HG03575 (cell line): ENCODE results near the gene PLCE1.

Experiments used
- ATAC-seq: cut with Tn5 transposase; IDR thresholded peaks from one replicate; pipeline ENCODE4 v1.9.1; 2021; ENCODE audit not compliant: unreplicated experiment, insufficient number of reproducible peaks, low FRiP score; ENCODE audit errors: extremely low read depth

PLCE1 gene

GRCh38 chr10:94013331-94013760, 19.6 kb downstream of the PLCE1 start:
- no peak for ATAC-seq

DNA sequence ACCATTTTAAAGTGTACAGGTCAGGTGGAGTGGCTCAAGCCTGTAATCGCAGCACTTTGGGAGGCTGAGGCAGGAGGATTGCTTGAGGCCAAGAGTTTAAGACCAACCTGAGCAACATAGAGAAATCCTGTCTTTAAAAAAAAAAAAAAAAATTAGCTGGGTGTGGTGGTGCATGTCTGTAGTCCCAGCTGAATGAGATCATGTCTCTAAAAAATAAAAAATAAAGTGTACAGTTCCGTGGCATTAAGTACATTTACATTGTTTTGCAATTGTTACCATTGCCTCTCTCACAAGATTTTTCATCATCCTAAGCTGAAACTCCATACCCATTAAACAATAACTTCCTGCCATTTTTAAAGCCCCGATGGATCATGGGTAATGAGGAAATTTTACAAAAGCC, 20.6 kb downstream of the PLCE1 start:
- ATAC-seq = no peak

GRCh38 chr10:94016727-94017714, 23.3 kb downstream of the PLCE1 start:
- ATAC-seq = no peak

DNA sequence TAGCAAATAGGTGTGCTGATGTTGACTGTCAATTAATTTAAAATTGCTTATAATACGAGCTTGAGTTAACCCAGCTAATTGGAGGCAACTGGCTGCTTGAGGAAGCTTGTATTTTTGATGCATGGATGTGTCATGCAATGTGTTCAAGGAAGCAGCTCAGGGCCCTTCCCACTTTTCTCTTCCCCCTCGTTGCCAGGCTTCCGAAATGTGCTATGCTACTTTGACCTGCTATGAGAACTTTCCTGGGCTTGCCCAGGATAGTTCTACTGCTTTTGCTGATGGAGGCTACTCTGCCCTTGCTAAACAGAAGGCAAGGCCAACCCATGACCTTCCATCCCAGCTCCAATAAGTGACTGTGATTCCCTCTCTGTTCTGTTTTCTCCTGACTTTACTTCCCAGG, 24.4 kb downstream of the PLCE1 start:
- no peak for ATAC-seq

DNA sequence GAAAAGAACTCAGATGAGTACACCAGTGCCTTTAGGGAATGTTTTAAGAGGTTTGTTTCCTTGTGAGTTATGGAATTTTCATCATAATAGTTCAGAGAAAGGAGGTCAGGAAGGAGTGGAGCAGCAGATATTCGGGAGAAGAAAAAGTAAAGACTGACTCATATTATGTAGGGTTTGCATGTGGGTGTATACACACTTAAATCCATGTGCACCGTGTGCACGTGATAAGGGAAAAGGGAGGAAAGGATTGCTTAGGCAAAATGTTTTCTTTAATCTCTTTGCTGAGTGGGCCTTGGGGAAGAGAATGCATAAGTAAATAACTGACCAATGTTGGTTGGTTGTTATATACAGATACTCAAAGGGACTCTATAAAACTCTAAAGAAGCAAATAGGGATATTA, 30.2 kb downstream of the PLCE1 start:
- ATAC-seq = no peak

DNA sequence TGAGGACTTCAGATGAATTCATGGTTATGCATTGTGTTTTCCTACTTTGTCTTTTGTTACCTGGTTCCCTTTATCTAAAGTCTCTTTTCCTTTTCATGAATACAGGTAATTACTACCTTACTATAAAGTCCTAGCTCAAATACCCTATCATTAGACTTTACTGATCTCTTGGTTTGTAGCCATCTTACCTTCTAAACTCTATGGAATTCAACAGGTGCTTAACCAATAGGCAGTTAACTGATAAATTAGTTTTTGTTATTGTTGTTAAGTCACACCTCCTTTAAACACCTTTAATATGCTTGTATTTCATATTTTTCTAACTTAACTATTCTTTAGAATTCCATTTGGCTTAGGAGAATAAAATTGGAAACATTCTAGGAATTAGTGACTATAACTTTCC, 30.7 kb downstream of the PLCE1 start:
- no peak for ATAC-seq

GRCh38 chr10:94025806-94026205, 32.1 kb downstream of the PLCE1 start:
- no peak for ATAC-seq

DNA sequence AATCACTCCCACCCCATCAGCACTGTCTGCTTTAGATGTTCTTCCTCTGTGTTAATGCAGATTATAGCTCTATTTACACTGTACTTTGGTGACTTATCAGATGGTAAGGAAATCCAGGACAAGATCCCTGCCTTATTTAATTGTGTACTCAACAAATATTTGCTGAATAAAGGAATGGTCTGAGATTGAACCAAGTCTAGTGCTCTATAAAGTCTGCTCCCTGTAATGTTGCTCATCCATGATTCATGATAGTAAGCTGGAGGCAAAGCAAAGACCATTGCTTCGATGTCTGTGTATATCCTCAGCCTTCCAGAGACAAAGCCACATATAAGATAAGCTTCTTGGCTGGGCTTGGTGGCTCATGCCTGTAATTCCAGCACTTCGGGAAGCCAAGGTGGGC, 33.5 kb downstream of the PLCE1 start:
- no peak for ATAC-seq

DNA sequence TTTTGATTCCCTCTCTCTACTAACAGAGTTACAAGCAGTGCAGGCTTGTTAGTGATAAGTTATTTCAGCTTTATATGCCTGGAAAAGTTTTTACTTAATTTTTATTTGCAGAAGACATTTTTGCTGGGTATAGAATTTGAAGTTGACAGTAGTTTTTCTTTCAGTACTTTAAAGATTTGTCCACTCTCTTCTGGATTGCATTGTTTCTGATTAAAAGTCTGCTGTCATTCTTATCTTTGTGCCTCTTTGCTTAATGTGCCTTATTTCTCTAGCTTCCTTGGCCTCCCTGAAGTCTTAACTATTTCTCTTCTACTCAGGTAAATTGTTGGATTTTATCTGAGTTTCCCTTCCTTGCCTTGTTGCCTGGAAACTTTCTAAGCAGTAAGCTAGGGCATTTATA, 36.2 kb downstream of the PLCE1 start:
- ATAC-seq = no peak

DNA sequence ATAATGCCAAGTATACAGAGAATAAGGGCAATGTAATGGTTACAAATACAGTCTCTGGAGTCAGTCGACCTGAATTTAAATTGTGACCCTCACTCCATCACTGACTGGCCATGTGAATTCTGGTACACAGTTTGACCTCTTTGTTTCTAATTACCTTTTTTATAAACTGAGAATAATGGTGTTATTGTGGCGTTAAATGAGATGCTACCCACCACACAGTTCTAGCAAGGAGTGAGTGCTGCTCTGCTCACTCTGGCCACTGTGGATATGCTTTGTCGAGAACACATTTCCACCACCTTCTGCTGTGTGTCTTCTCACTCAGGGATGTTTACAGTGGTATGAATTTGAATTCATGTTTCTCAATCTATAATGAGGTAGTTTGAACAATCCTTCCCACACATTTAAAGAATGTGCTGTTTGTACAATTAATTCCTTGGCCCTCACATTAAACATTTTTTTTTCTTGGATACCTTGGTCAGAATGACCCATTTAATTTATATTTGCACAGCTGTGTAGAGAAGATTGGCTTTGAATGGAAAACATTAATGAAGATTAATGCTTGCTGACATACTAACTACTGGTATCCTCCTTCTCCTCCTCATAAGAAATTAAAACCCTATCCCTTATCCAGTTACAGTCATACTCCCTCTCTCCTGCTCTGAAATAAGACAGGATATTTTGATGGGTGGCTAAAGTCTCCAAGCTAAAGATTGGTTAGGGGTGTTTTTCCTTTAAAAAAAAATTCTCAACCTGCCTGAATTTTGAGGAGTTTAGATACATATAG, 42.4 kb downstream of the PLCE1 start:
- no peak for ATAC-seq

DNA sequence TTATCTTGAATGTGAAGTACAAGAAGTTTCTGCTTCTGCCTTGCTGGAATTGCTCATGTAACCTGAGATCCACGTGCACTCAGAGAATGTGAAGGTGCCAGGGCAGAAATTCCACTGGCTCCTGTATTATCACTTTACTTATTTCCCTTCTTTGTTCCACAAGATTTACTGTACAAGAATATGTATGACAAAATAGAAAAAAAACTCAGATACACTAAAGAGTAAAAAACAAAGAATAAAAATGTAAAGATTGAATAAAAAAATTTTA, 43.0 kb downstream of the PLCE1 start:
- ATAC-seq = no peak

- no peak for ATAC-seq
These were observed 43.6 kb downstream of the PLCE1 start for GRCh38 chr10:94037286-94037685.

- ATAC-seq = no peak
These were observed 44.3 kb downstream of the PLCE1 start for GRCh38 chr10:94038024-94038423.

DNA sequence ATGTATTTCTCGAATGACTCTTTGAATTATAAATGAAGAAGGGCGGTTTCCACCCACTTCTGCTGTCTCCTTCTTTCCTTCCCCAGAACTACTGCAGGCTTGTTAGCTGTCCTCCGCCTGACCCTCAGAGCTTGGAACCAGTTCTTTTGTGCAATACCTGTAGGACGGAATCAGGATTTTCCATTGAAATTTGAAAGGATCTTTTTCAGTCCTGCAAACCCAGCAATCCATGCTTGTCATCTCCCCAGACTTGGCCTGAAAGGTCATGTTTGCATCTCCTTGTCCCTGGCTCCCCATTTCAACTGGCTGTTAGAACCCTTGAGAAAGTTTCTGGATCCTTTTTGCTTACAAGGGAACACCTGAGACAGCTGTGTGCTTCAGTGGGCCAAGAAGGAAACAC, 47.5 kb downstream of the PLCE1 start:
- no peak for ATAC-seq

GRCh38 chr10:94042001-94042833, 48.5 kb downstream of the PLCE1 start:
- ATAC-seq = no peak

DNA sequence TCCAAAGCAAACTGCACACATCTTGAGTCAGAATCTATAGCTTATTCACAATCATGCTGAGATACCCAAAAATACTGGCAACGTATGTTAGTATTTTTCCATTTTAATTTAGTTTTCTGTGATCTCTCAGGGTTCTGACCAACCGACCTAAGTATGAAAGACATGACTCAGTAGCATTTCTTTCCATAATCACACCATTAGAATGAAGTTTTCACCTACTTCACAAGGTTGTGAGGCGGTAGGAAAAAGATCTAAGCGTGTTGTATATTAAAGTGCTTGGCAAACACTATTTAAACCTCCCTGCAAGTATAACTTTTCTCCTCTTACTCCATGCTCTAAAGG, 49.1 kb downstream of the PLCE1 start:
- ATAC-seq = no peak
